Fibroblast of lung (primary cell): Measurements from ENCODE around the gene FAM204A.

Source experiments
- CTCF ChIP-seq, 2 donors: IDR thresholded peaks in 1 of 2; conservative IDR thresholded peaks in 1 of 2; 1 replicate in 1 of 2; 2 replicates in 1 of 2; pipeline ENCODE4 v1.5.1; 2011 to 2012; ENCODE audit warnings: low read length in 2 of 2, control low read depth in 1 of 2, inconsistent platforms in 1 of 2, low read depth in 1 of 2, mild to moderate bottlenecking in 1 of 2
- EZH2 ChIP-seq: IDR thresholded peaks from 2 replicates; pipeline ENCODE4 v1.5.1; 2012; ENCODE audit warnings: low read length, control low read depth, mild to moderate bottlenecking; ENCODE audit errors: missing control alignments

- no peak for TF ChIP-seq CTCF (conservative IDR thresholded peaks at IDR 0.05 in 1 of 2, IDR thresholded peaks at IDR 0.05 in 1 of 2; ENCODE audit: low read depth in 1 of 2, low read length in 2 of 2)
- no peak for TF ChIP-seq EZH2
These were observed 77.9 kb downstream of the FAM204A start for GRCh38 chr10:118264252-118264651.
